Breast epithelium (tissue), 4 donors: Measurements from ENCODE around the gene ST3GAL6. TPM values are rescaled to one million over a fixed set of nuclear protein-coding genes. Genes with fewer than 3 reads are reported as not detected.
A peak's percentile ranks its signal among the peaks of the same experiment; 100 is the strongest.

Source experiments
- DNase-seq, 2 donors: peaks; one replicate each; pipeline ENCODE4 v3.0.0-alpha.2; 2019; ENCODE audit warnings: low spot score in 2 of 2
- H3K27ac ChIP-seq, 2 donors: fragments of 200-600 bp; sonication (generic) in 1 of 2; one replicate each; pipeline ENCODE4 v1.5.1; 2016 to 2019; ENCODE audit warnings: mild to moderate bottlenecking in 1 of 2
- H3K27me3 ChIP-seq, 2 donors: fragments of 200-600 bp; sonication (generic) in 1 of 2; one replicate each; pipeline versions ENCODE4 v1.5.1 to v1.6.0; 2017 to 2019; ENCODE audit warnings: control low read depth in 1 of 2, mild to moderate bottlenecking in 1 of 2
- H3K36me3 ChIP-seq: fragments of 200-600 bp; one replicate; pipeline ENCODE4 v1.5.1; 2019
- H3K4me1 ChIP-seq, 2 donors: fragments of 200-600 bp; sonication (generic); one replicate each; pipeline ENCODE4 v1.5.1; 2016 to 2019; ENCODE audit warnings: control low read depth in 1 of 2
- H3K4me3 ChIP-seq, 3 donors: fragments of 200-600 bp; sonication (generic); 1 replicate in 2 of 3; 2 replicates in 1 of 3; pipeline ENCODE4 v1.5.1; 2016 to 2019; ENCODE audit warnings: mild to moderate bottlenecking in 3 of 3, moderate library complexity in 2 of 3
- H3K9me3 ChIP-seq, 2 donors: fragments of 200-600 bp; sonication (generic) in 1 of 2; one replicate each; pipeline ENCODE4 v1.5.1; 2016 to 2019; ENCODE audit warnings: control low read depth in 1 of 2
- CTCF ChIP-seq, 3 donors: fragments of 450-650 bp; IDR thresholded peaks; one replicate each; pipeline ENCODE4 v1.5.1; 2016 to 2017; ENCODE audit warnings: antibody characterized with exemption in 3 of 3, mild to moderate bottlenecking in 3 of 3, moderate library complexity in 3 of 3
- POLR2A ChIP-seq: fragments of 450-650 bp; IDR thresholded peaks from one replicate; pipeline ENCODE4 v1.6.1; 2016; ENCODE audit warnings: antibody characterized with exemption, mild to moderate bottlenecking, moderate library complexity
- POLR2AphosphoS5 ChIP-seq, 3 donors: sonication (generic); formaldehyde crosslinking; IDR thresholded peaks; one replicate each; pipeline ENCODE4 v1.6.1; 2017; ENCODE audit warnings: antibody characterized with exemption in 3 of 3
- intact Hi-C: fragments of 100-400 bp; cut with DNase I; formaldehyde crosslinking; loops from one replicate; pipeline ENCODE4 v1.15.1; 2023; ENCODE audit warnings: low total_unique reads
- total RNA-seq, 3 donors: library from RNA; depleted of rRNA; stranded (reverse); fragments of >200 nt; gene quantifications; one replicate each; pipeline ENCODE4 v1.1.0, GENCODE V29; 2016

ST3GAL6 gene
- total RNA-seq, 3 donors from 2014 or later, result 16.1 to 52.6 (median 22.1) TPM

- H3K4me1 ChIP-seq, result no peaks in the 10 kb centered on the region
- no peaks in the 10 kb centered on the region for H3K9me3 ChIP-seq
- no peaks in the 10 kb centered on the region for H3K27me3 ChIP-seq
- no peak for TF ChIP-seq CTCF (IDR thresholded peaks at IDR 0.05)
- no peaks in the 10 kb centered on the region for H3K36me3 ChIP-seq
- H3K27ac ChIP-seq, result no peak overlapping the region
- DNase-seq, result no peak
- no peak overlapping the region for H3K4me3 ChIP-seq
- intact Hi-C loops, result no loop called here
Observed at GRCh38 chr3:98764472-98764884, 1.3 kb downstream of the ST3GAL6 start.

DNA sequence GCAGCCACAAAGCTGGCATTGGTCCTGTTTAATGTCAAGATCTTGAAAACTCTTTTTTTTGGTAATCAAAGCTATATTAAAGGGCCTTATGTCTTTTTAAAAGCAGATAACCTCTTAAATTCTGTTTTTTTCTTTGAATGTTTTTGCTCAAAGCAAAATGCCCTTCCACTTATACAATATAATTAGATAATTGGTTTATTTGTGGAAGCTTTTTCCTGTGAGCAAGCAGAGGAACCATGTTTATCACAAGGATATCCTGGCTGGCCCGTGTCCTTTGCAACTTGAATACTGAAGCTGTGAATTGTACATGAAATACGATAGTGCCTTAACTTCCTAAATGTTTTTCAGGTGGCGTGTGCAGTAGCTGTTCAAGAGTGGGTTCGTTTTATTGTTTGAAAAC is 2.6 kb downstream of the ST3GAL6 start:
- DNase-seq, result no peak
- Histone ChIP-seq H3K4me3 (no peak overlapping the region), H3K4me1 (no peaks in the 10 kb centered on the region), H3K27ac (no peak overlapping the region), H3K27me3 (no peaks in the 10 kb centered on the region), H3K36me3 (no peaks in the 10 kb centered on the region), H3K9me3 (no peaks in the 10 kb centered on the region)
- intact Hi-C loops, result no loop called here
- TF ChIP-seq POLR2A, result no peak
- TF ChIP-seq CTCF (IDR thresholded peaks at IDR 0.05), result no peak
- no peak for TF ChIP-seq POLR2AphosphoS5 (IDR thresholded peaks at IDR 0.05)

DNA sequence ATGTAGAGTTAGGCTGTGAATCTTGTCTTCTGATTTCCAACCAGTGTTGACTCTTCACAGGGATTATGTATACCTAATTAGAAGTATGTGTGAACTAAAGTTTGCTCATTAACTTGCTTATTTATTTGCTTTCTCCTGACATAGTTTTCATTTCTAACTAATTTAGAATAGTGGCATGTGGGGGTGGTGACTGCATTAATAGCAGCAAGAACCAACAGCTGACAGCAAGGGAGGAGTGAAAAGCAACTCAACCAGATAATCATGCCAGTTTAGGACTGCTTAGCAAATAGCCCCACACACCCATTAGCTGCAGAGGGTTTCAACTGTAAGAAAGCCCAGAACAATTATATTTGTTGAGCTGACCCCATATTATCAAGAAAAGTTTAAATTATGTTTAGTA is 3.8 kb downstream of the ST3GAL6 start:
- Histone ChIP-seq H3K4me3 (no peak overlapping the region), H3K9me3 (no peaks in the 10 kb centered on the region), H3K36me3 (no peaks in the 10 kb centered on the region), H3K27ac (no peak overlapping the region), H3K27me3 (no peaks in the 10 kb centered on the region), H3K4me1 (no peaks in the 10 kb centered on the region)
- intact Hi-C loops, result no loop called here
- TF ChIP-seq POLR2AphosphoS5 (IDR thresholded peaks at IDR 0.05) (no peak), POLR2A (no peak), CTCF (IDR thresholded peaks at IDR 0.05) (no peak)
- DNase-seq, result no peak

DNA sequence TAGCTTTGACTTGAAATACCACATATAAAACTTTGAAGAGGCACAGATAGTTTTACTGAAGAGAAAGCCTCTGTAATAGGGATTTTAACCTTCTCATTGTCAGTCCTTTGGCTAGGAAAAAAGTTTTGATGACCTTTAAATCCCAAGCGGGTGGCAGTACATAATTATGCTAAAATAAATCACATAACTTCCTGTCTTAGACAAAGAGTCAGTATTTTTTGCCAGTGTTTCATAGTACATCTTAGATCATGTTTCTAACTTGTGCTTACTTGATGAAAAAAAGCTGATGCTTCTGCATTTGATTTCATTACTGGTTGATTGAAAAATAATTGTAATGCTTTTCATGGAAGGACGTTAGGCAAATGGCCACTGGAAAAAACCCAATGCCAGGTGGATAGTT is 5.8 kb downstream of the ST3GAL6 start:
- peak overlapping the region; percentile 23 to 83 for H3K27ac ChIP-seq
- intact Hi-C loops, result no loop called here
- H3K4me1 ChIP-seq, result no peaks in the 10 kb centered on the region
- H3K36me3 ChIP-seq, result no peaks in the 10 kb centered on the region
- no peaks in the 10 kb centered on the region for H3K27me3 ChIP-seq
- no peaks in the 10 kb centered on the region for H3K9me3 ChIP-seq
- no peak overlapping the region for H3K4me3 ChIP-seq
- TF ChIP-seq POLR2A, result no peak
- no peak for TF ChIP-seq POLR2AphosphoS5 (IDR thresholded peaks at IDR 0.05)
- no peak for TF ChIP-seq CTCF (IDR thresholded peaks at IDR 0.05)
- DNase-seq, result no peak

DNA sequence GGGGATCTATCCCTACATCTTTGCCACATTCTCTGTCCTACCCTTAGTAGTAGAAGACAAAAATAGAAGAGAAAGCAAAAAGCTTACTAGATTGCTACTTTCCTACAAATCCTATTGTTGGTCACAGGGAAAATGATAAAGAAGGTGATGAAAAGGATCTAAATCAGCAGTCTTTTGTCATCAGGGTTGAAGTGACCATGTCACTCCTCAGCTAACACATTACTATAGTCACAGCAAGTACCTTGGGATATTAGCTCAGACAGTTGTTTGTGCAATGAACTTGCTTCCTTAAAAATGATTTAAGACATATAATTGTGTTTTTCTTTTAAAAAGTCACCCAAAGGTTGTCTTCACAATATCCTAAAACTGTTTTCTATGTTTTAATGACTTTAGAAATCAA is 6.3 kb downstream of the ST3GAL6 start:
- Histone ChIP-seq H3K9me3 (no peaks in the 10 kb centered on the region), H3K4me3 (no peak overlapping the region), H3K27me3 (no peaks in the 10 kb centered on the region), H3K27ac (peak overlapping the region; percentile 23 to 83), H3K4me1 (no peaks in the 10 kb centered on the region), H3K36me3 (no peaks in the 10 kb centered on the region)
- TF ChIP-seq POLR2A, result no peak
- no peak for TF ChIP-seq POLR2AphosphoS5 (IDR thresholded peaks at IDR 0.05)
- no peak for TF ChIP-seq CTCF (IDR thresholded peaks at IDR 0.05)
- intact Hi-C loops, result no loop called here
- no peak for DNase-seq
